Erythroblast (primary cell): Measurements from ENCODE around the gene HLA-DQA2.

Source experiments
- DNase-seq, 2 experiments: peaks; one replicate each; lab custom pipeline; 2025; lab: John Stamatoyannopoulos, UW
- GATA1 ChIP-seq: IDR thresholded peaks from 2 replicates; pipeline ENCODE4 v1.6.1; 2011; ENCODE audit warnings: low read depth, mild to moderate bottlenecking, control low read depth, low read length, moderate library complexity
- POLR2A ChIP-seq: IDR thresholded peaks from 2 replicates; pipeline ENCODE4 v1.6.1; 2011; ENCODE audit warnings: mild to moderate bottlenecking, low read length

Gene HLA-DQA2

GRCh38 chr6:32794510-32794909 is 53.3 kb downstream of the HLA-DQA2 start:
- no peak for DNase-seq

More at GRCh38 chr6:32794510-32794909, 53.3 kb downstream of the HLA-DQA2 start:
- TF ChIP-seq GATA1 = no peak
- no peak for TF ChIP-seq POLR2A
